RWPE2 (cell line): ENCODE measurements around the gene GPA33.

ENCODE experiments used
- ATAC-seq: fragments of 200-7000 bp; cut with Tn5 transposase; 3 replicates; pipeline ENCODE4 v1.9.1; 2021; ENCODE audit warnings: low read depth
- DNase-seq: peaks from one replicate; pipeline ENCODE4 v3.0.0-alpha.2; 2020; ENCODE audit warnings: low spot score
- H3K27ac ChIP-seq: fragments of 450-650 bp; 2 replicates; pipeline ENCODE4 v1.5.1; 2017; ENCODE audit warnings: mild to moderate bottlenecking; ENCODE audit not compliant: poor library complexity, severe bottlenecking
- H3K27me3 ChIP-seq: fragments of 250-450 bp; sonication (Bioruptor Pico); 2 replicates; pipeline ENCODE4 v1.5.1; 2021; ENCODE audit warnings: mild to moderate bottlenecking, moderate library complexity; ENCODE audit not compliant: insufficient read depth, poor library complexity, severe bottlenecking
- H3K36me3 ChIP-seq: fragments of 250-450 bp; sonication (Bioruptor Pico); 2 replicates; pipeline ENCODE4 v1.5.1; 2020; ENCODE audit warnings: low read depth, mild to moderate bottlenecking, moderate library complexity
- H3K4me1 ChIP-seq: fragments of 250-450 bp; sonication (Bioruptor Pico); 2 replicates; pipeline ENCODE4 v1.5.1; 2021; ENCODE audit warnings: mild to moderate bottlenecking, moderate library complexity; ENCODE audit not compliant: insufficient read depth, poor library complexity, severe bottlenecking
- H3K4me3 ChIP-seq: fragments of 250-450 bp; sonication (Bioruptor Pico); 2 replicates; pipeline ENCODE4 v1.5.1; 2021; ENCODE audit warnings: mild to moderate bottlenecking, moderate library complexity; ENCODE audit not compliant: severe bottlenecking
- H3K9me3 ChIP-seq: fragments of 250-450 bp; sonication (Bioruptor Pico); 2 replicates; pipeline ENCODE4 v1.5.1; 2021; ENCODE audit warnings: mild to moderate bottlenecking, moderate library complexity; ENCODE audit not compliant: severe bottlenecking
- TF ChIP-seq, protein P1 (sequence below): fragments of 450-650 bp; IDR thresholded peaks from one replicate; pipeline ENCODE4 v1.5.1; 2017; ENCODE audit warnings: mild to moderate bottlenecking, moderate library complexity; ENCODE audit not compliant: poor library complexity, severe bottlenecking

GPA33 gene

DNA sequence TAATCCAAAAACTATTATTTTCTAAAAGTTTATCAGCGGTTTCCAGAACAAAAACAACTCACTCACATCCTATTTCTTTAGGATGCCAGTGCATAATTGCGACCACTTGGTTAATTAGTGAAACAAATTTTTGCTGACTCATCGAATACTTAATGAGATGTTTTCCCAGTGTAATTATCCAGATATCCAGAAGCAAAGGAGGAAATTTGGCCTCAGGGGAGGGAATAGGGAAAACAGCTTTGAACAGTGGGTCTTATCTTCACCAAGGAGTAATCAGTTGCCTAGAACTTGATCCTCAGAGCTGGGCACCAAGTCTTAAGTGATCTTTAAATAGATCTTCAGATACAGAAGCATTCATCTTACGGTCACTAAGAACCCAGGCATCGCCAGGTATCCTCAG, 28.0 kb upstream of the GPA33 start:
- no peak for DNase-seq
- no peak overlapping the region for H3K27ac ChIP-seq
- H3K4me1 ChIP-seq = no peaks in the 10 kb centered on the region
- no peaks in the 10 kb centered on the region for H3K27me3 ChIP-seq
- no peak for ATAC-seq
- TF ChIP-seq, protein P1, sequence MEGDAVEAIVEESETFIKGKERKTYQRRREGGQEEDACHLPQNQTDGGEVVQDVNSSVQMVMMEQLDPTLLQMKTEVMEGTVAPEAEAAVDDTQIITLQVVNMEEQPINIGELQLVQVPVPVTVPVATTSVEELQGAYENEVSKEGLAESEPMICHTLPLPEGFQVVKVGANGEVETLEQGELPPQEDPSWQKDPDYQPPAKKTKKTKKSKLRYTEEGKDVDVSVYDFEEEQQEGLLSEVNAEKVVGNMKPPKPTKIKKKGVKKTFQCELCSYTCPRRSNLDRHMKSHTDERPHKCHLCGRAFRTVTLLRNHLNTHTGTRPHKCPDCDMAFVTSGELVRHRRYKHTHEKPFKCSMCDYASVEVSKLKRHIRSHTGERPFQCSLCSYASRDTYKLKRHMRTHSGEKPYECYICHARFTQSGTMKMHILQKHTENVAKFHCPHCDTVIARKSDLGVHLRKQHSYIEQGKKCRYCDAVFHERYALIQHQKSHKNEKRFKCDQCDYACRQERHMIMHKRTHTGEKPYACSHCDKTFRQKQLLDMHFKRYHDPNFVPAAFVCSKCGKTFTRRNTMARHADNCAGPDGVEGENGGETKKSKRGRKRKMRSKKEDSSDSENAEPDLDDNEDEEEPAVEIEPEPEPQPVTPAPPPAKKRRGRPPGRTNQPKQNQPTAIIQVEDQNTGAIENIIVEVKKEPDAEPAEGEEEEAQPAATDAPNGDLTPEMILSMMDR = no peak
- H3K4me3 ChIP-seq = no peak overlapping the region
- no peaks in the 10 kb centered on the region for H3K9me3 ChIP-seq
- no peaks in the 10 kb centered on the region for H3K36me3 ChIP-seq

DNA sequence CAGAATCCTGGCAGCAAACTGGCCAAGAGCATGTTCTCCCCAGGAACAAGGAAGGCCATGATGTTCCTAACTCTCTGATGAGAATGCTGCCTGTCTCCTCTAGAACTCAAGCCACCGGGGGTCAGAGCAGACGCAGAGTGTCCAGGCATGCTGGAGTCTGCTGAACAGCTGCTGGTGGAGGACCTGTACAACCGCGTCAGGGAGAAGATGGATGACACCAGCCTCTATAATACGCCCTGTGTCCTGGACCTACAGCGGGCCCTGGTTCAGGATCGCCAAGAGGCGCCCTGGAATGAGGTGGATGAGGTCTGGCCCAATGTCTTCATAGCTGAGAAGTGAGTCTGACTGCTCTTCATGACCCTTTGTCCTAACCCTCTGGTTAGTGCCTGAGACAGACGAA, 27.0 kb upstream of the GPA33 start:
- no peak for ATAC-seq
- H3K27me3 ChIP-seq = no peaks in the 10 kb centered on the region
- DNase-seq = no peak
- H3K9me3 ChIP-seq = no peaks in the 10 kb centered on the region
- no peak overlapping the region for H3K27ac ChIP-seq
- no peaks in the 10 kb centered on the region for H3K4me1 ChIP-seq
- no peaks in the 10 kb centered on the region for H3K36me3 ChIP-seq
- H3K4me3 ChIP-seq = no peak overlapping the region
- TF ChIP-seq, protein P1 = no peak

DNA sequence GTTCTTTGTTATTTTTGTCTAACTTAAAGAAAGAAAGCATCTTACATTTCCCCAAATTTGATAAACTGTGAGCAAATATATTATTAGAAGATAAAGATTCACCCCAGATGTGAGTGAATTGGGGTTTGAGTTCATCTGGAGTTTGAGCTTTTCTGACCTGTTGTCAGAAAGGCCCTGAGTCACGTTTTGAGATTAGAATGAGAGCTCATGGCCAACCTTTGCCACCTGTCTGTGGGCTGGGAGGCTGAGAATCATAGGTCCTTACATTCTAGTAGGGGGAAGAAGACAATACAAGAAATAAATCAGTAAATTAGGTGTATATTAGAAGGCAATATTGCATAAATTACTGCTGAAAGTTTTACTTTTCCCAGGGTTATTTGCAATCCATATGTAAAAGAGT, 26.0 kb upstream of the GPA33 start:
- Histone ChIP-seq H3K27ac (no peak overlapping the region), H3K4me1 (no peaks in the 10 kb centered on the region), H3K36me3 (no peaks in the 10 kb centered on the region), H3K4me3 (no peak overlapping the region), H3K27me3 (no peaks in the 10 kb centered on the region), H3K9me3 (no peaks in the 10 kb centered on the region)
- DNase-seq (no peak), ATAC-seq (no peak)
- TF ChIP-seq, protein P1 = no peak

DNA sequence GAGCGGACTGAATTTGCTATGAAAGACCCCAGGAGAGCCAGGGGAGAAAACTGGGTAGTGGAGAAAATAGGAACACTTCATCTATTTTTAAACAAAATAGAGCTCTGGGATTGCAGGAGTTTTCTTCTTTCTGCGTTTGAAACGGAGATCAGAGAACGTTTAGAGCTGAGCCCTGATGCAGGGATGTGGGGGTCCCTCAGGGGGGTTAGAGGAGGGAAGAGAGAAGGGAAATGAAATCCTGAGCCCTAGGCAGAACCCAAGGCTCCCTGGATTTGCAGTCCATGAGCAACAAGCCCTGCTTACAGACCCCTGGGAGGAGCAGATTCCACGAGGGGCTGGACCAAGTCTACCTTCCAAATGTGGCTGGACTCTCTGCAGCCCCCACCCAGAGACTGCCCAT, 25.5 kb upstream of the GPA33 start:
- TF ChIP-seq, protein P1 = no peak
- no peak overlapping the region for H3K27ac ChIP-seq
- ATAC-seq = no peak
- DNase-seq = no peak
- H3K9me3 ChIP-seq = no peaks in the 10 kb centered on the region
- H3K27me3 ChIP-seq = no peaks in the 10 kb centered on the region
- H3K4me1 ChIP-seq = no peaks in the 10 kb centered on the region
- H3K36me3 ChIP-seq = no peaks in the 10 kb centered on the region
- no peak overlapping the region for H3K4me3 ChIP-seq

DNA sequence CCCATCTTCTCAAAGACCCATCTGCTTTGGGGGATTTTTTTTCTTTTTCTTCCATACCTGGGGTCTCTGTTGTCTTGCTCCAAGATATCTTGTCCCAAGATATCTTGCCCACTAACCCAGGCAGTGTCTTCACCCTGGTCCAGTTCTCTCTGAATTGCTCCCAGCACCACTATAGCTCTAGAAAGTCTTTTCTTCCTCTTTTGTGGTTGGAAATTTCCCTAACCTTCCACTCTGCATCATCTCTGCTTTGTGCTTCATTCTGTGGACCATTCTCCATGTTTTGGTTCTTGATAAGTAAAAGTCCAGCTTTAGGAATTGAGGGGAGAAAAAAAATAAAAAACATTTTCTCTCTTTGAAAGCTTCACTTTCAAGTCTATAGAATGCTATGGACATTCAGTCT, 24.5 kb upstream of the GPA33 start:
- H3K27ac ChIP-seq = no peak overlapping the region
- H3K36me3 ChIP-seq = no peaks in the 10 kb centered on the region
- no peaks in the 10 kb centered on the region for H3K9me3 ChIP-seq
- ATAC-seq (no peak), DNase-seq (no peak)
- H3K4me3 ChIP-seq = no peak overlapping the region
- H3K27me3 ChIP-seq = no peaks in the 10 kb centered on the region
- TF ChIP-seq, protein P1 = no peak
- no peaks in the 10 kb centered on the region for H3K4me1 ChIP-seq
